WTC11 (cell line): ENCODE results near the gene SEPTIN8.

Experiments
- CREM ChIP-seq: sonication (generic); formaldehyde crosslinking; IDR thresholded peaks from 2 replicates; pipeline ENCODE4 v1.8.1; 2022; ENCODE audit warnings: mild to moderate bottlenecking, missing genetic modification reagents, moderate library complexity
- ETV6 ChIP-seq: sonication (generic); formaldehyde crosslinking; IDR thresholded peaks from 2 replicates; pipeline ENCODE4 v1.8.1; 2022; ENCODE audit warnings: mild to moderate bottlenecking, missing genetic modification reagents
- JUN ChIP-seq: sonication (generic); formaldehyde crosslinking; IDR thresholded peaks from 2 replicates; pipeline ENCODE4 v1.8.0; 2023; ENCODE audit warnings: mild to moderate bottlenecking, missing genetic modification reagents
- NFYB ChIP-seq: sonication (generic); formaldehyde crosslinking; conservative IDR thresholded peaks from 2 replicates; pipeline ENCODE4 v1.8.0; 2022; ENCODE audit warnings: low read depth, missing genetic modification reagents
- ZNF263 ChIP-seq: sonication (generic); formaldehyde crosslinking; IDR thresholded peaks from 2 replicates; pipeline ENCODE4 v1.8.1; 2022; ENCODE audit warnings: low read depth, mild to moderate bottlenecking, moderate library complexity, missing genetic modification reagents
- ZNF671 ChIP-seq: fragments of 250-450 bp; sonication (Bioruptor Pico); IDR thresholded peaks from 2 replicates; pipeline ENCODE4 v1.8.0; 2021; ENCODE audit warnings: mild to moderate bottlenecking
- TF ChIP-seq, protein P1 (sequence below): sonication (generic); formaldehyde crosslinking; IDR thresholded peaks from 2 replicates; pipeline ENCODE4 v1.8.1; 2022; ENCODE audit warnings: missing genetic modification reagents, borderline replicate concordance
- TF ChIP-seq, protein P2 (sequence below): fragments of 200-600 bp; IDR thresholded peaks from 2 replicates; pipeline ENCODE4 v1.8.0; 2022; ENCODE audit warnings: antibody characterized with exemption
- TF ChIP-seq, protein P3 (sequence below): sonication (generic); formaldehyde crosslinking; IDR thresholded peaks from 2 replicates; pipeline ENCODE4 v1.8.0; 2022; ENCODE audit warnings: mild to moderate bottlenecking, missing genetic modification reagents
- TF ChIP-seq, protein P4 (sequence below): fragments of 250-450 bp; sonication (Bioruptor Pico); IDR thresholded peaks from 2 replicates; pipeline ENCODE4 v1.9.0; 2021; ENCODE audit warnings: mild to moderate bottlenecking
- TF ChIP-seq, protein P5 (sequence below): sonication (generic); formaldehyde crosslinking; IDR thresholded peaks from 2 replicates; pipeline ENCODE4 v1.8.0; 2022; ENCODE audit warnings: mild to moderate bottlenecking, missing genetic modification reagents
- TF ChIP-seq, protein P6 (sequence below): sonication (generic); formaldehyde crosslinking; conservative IDR thresholded peaks from 2 replicates; pipeline ENCODE4 v1.8.1; 2022; ENCODE audit warnings: mild to moderate bottlenecking, missing genetic modification reagents
- TF ChIP-seq, protein P7 (sequence below): sonication (generic); formaldehyde crosslinking; IDR thresholded peaks from 2 replicates; pipeline ENCODE4 v1.8.1; 2023; ENCODE audit warnings: mild to moderate bottlenecking, missing genetic modification reagents

DNA sequence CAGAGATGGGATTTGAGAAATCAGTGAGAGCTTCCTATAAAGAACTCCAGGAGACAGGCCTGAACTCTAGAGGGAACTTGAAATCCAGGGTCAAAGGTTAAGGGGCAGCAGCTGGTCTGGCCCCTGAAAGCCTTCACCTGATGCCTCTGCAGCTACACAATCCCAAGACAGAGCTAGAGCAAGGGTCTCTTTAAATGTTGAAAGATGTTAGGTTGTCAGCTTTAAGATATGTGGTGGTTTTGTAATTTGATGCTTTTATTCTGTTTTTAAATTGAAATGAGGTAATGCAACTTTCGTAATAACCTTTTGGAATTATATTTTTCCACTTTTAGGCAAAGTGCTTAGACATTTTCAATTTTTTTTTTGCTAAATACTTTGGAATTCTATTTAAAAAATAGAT, 38.4 kb upstream of the SEPTIN8 start:
- TF ChIP-seq, protein P1, sequence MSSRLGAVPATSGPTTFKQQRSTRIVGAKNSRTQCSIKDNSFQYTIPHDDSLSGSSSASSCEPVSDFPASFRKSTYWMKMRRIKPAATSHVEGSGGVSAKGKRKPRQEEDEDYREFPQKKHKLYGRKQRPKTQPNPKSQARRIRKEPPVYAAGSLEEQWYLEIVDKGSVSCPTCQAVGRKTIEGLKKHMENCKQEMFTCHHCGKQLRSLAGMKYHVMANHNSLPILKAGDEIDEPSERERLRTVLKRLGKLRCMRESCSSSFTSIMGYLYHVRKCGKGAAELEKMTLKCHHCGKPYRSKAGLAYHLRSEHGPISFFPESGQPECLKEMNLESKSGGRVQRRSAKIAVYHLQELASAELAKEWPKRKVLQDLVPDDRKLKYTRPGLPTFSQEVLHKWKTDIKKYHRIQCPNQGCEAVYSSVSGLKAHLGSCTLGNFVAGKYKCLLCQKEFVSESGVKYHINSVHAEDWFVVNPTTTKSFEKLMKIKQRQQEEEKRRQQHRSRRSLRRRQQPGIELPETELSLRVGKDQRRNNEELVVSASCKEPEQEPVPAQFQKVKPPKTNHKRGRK (CRISPR knock-in tag), result no peak
- TF ChIP-seq JUN (CRISPR knock-in tag) (no peak), ZNF263 (CRISPR knock-in tag) (no peak), NFYB (CRISPR knock-in tag) (no peak), CREM (CRISPR knock-in tag) (no peak), ZNF671 (CRISPR knock-in tag) (no peak), ETV6 (CRISPR knock-in tag) (no peak)
- TF ChIP-seq, protein P2, sequence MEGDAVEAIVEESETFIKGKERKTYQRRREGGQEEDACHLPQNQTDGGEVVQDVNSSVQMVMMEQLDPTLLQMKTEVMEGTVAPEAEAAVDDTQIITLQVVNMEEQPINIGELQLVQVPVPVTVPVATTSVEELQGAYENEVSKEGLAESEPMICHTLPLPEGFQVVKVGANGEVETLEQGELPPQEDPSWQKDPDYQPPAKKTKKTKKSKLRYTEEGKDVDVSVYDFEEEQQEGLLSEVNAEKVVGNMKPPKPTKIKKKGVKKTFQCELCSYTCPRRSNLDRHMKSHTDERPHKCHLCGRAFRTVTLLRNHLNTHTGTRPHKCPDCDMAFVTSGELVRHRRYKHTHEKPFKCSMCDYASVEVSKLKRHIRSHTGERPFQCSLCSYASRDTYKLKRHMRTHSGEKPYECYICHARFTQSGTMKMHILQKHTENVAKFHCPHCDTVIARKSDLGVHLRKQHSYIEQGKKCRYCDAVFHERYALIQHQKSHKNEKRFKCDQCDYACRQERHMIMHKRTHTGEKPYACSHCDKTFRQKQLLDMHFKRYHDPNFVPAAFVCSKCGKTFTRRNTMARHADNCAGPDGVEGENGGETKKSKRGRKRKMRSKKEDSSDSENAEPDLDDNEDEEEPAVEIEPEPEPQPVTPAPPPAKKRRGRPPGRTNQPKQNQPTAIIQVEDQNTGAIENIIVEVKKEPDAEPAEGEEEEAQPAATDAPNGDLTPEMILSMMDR, result no peak
- TF ChIP-seq, protein P3, sequence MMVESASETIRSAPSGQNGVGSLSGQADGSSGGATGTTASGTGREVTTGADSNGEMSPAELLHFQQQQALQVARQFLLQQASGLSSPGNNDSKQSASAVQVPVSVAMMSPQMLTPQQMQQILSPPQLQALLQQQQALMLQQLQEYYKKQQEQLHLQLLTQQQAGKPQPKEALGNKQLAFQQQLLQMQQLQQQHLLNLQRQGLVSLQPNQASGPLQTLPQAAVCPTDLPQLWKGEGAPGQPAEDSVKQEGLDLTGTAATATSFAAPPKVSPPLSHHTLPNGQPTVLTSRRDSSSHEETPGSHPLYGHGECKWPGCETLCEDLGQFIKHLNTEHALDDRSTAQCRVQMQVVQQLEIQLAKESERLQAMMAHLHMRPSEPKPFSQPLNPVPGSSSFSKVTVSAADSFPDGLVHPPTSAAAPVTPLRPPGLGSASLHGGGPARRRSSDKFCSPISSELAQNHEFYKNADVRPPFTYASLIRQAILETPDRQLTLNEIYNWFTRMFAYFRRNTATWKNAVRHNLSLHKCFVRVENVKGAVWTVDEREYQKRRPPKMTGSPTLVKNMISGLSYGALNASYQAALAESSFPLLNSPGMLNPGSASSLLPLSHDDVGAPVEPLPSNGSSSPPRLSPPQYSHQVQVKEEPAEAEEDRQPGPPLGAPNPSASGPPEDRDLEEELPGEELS (CRISPR knock-in tag), result no peak
- TF ChIP-seq, protein P4, sequence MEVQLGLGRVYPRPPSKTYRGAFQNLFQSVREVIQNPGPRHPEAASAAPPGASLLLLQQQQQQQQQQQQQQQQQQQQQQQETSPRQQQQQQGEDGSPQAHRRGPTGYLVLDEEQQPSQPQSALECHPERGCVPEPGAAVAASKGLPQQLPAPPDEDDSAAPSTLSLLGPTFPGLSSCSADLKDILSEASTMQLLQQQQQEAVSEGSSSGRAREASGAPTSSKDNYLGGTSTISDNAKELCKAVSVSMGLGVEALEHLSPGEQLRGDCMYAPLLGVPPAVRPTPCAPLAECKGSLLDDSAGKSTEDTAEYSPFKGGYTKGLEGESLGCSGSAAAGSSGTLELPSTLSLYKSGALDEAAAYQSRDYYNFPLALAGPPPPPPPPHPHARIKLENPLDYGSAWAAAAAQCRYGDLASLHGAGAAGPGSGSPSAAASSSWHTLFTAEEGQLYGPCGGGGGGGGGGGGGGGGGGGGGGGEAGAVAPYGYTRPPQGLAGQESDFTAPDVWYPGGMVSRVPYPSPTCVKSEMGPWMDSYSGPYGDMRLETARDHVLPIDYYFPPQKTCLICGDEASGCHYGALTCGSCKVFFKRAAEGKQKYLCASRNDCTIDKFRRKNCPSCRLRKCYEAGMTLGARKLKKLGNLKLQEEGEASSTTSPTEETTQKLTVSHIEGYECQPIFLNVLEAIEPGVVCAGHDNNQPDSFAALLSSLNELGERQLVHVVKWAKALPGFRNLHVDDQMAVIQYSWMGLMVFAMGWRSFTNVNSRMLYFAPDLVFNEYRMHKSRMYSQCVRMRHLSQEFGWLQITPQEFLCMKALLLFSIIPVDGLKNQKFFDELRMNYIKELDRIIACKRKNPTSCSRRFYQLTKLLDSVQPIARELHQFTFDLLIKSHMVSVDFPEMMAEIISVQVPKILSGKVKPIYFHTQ, result no peak
- TF ChIP-seq, protein P5, sequence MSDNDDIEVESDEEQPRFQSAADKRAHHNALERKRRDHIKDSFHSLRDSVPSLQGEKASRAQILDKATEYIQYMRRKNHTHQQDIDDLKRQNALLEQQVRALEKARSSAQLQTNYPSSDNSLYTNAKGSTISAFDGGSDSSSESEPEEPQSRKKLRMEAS (CRISPR knock-in tag), result no peak
- TF ChIP-seq, protein P6, sequence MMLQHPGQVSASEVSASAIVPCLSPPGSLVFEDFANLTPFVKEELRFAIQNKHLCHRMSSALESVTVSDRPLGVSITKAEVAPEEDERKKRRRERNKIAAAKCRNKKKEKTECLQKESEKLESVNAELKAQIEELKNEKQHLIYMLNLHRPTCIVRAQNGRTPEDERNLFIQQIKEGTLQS, result no peak
- TF ChIP-seq, protein P7, sequence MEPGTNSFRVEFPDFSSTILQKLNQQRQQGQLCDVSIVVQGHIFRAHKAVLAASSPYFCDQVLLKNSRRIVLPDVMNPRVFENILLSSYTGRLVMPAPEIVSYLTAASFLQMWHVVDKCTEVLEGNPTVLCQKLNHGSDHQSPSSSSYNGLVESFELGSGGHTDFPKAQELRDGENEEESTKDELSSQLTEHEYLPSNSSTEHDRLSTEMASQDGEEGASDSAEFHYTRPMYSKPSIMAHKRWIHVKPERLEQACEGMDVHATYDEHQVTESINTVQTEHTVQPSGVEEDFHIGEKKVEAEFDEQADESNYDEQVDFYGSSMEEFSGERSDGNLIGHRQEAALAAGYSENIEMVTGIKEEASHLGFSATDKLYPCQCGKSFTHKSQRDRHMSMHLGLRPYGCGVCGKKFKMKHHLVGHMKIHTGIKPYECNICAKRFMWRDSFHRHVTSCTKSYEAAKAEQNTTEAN, result no peak
